Ishikawa (cell line): ENCODE data around the gene FERD3L.

Experiments
- CEBPB ChIP-seq: IDR thresholded peaks from 2 replicates; pipeline ENCODE4 v1.6.1; 2012
- CREB1 ChIP-seq: IDR thresholded peaks from 2 replicates; pipeline ENCODE4 v1.6.1; 2012; ENCODE audit warnings: low read depth
- EGR1 ChIP-seq: IDR thresholded peaks from 2 replicates; pipeline ENCODE4 v1.6.1; 2012
- EP300 ChIP-seq: IDR thresholded peaks from 2 replicates; pipeline ENCODE4 v1.6.1; 2012; ENCODE audit warnings: borderline replicate concordance
- FOXM1 ChIP-seq: IDR thresholded peaks from 2 replicates; pipeline ENCODE4 v1.6.1; 2012; ENCODE audit warnings: low read depth, borderline replicate concordance
- NFIC ChIP-seq: IDR thresholded peaks from 2 replicates; pipeline ENCODE4 v1.6.1; 2012
- RAD21 ChIP-seq: IDR thresholded peaks from 2 replicates; pipeline ENCODE4 v1.6.1; 2012; ENCODE audit warnings: low read depth
- TAF1 ChIP-seq: IDR thresholded peaks from 2 replicates; pipeline ENCODE4 v1.6.1; 2012; ENCODE audit warnings: low read depth, mild to moderate bottlenecking
- TCF12 ChIP-seq: IDR thresholded peaks from 2 replicates; pipeline ENCODE4 v1.6.1; 2012; ENCODE audit warnings: low read depth
- TEAD4 ChIP-seq: IDR thresholded peaks from 2 replicates; pipeline ENCODE4 v1.6.1; 2012
- YY1 ChIP-seq: IDR thresholded peaks from 2 replicates; pipeline ENCODE4 v1.6.1; 2012; ENCODE audit warnings: low read depth
- ZBTB7A ChIP-seq: IDR thresholded peaks from 2 replicates; pipeline ENCODE4 v1.6.1; 2012; ENCODE audit warnings: low read depth
- TF ChIP-seq, protein P1 (sequence below): IDR thresholded peaks from 2 replicates; pipeline ENCODE4 v1.6.1; 2012
- TF ChIP-seq, protein P2 (sequence below): IDR thresholded peaks from 2 replicates; pipeline ENCODE4 v1.6.1; 2012; ENCODE audit warnings: low read depth, mild to moderate bottlenecking
- TF ChIP-seq, protein P3 (sequence below): IDR thresholded peaks from 2 replicates; pipeline ENCODE4 v1.6.1; 2012

Gene FERD3L

DNA sequence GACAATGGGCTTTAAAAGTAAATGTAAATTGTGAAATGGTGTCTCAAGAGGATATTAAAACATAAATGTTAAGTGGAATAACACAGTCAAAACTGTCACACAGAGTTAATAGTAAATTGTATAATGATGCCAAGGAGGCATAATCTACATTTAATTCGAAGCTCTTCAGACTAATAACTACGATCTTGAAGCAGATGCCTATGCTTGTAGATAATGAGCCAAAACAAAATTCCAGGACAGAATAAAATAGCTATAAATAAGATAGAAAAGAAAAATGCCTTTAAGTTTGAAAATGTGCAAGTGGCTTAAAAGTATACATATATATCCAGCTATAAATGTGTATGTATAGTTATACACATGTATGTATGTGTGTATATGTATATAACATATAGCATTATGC lies 45.3 kb downstream of the FERD3L start:
- TF ChIP-seq EGR1 = no peak
- no peak for TF ChIP-seq ZBTB7A
- TF ChIP-seq FOXM1 = no peak
- TF ChIP-seq, protein P1, sequence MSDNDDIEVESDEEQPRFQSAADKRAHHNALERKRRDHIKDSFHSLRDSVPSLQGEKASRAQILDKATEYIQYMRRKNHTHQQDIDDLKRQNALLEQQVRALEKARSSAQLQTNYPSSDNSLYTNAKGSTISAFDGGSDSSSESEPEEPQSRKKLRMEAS = no peak
- TF ChIP-seq EP300 = no peak
- TF ChIP-seq, protein P2, sequence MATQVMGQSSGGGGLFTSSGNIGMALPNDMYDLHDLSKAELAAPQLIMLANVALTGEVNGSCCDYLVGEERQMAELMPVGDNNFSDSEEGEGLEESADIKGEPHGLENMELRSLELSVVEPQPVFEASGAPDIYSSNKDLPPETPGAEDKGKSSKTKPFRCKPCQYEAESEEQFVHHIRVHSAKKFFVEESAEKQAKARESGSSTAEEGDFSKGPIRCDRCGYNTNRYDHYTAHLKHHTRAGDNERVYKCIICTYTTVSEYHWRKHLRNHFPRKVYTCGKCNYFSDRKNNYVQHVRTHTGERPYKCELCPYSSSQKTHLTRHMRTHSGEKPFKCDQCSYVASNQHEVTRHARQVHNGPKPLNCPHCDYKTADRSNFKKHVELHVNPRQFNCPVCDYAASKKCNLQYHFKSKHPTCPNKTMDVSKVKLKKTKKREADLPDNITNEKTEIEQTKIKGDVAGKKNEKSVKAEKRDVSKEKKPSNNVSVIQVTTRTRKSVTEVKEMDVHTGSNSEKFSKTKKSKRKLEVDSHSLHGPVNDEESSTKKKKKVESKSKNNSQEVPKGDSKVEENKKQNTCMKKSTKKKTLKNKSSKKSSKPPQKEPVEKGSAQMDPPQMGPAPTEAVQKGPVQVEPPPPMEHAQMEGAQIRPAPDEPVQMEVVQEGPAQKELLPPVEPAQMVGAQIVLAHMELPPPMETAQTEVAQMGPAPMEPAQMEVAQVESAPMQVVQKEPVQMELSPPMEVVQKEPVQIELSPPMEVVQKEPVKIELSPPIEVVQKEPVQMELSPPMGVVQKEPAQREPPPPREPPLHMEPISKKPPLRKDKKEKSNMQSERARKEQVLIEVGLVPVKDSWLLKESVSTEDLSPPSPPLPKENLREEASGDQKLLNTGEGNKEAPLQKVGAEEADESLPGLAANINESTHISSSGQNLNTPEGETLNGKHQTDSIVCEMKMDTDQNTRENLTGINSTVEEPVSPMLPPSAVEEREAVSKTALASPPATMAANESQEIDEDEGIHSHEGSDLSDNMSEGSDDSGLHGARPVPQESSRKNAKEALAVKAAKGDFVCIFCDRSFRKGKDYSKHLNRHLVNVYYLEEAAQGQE = no peak
- TF ChIP-seq YY1 = no peak
- TF ChIP-seq CREB1 = no peak
- TF ChIP-seq RAD21 = no peak
- TF ChIP-seq TAF1 = no peak
- TF ChIP-seq NFIC = no peak
- TF ChIP-seq, protein P3, sequence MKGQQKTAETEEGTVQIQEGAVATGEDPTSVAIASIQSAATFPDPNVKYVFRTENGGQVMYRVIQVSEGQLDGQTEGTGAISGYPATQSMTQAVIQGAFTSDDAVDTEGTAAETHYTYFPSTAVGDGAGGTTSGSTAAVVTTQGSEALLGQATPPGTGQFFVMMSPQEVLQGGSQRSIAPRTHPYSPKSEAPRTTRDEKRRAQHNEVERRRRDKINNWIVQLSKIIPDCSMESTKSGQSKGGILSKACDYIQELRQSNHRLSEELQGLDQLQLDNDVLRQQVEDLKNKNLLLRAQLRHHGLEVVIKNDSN = no peak
- no peak for TF ChIP-seq TCF12
- no peak for TF ChIP-seq CEBPB
- TF ChIP-seq TEAD4 = no peak

DNA sequence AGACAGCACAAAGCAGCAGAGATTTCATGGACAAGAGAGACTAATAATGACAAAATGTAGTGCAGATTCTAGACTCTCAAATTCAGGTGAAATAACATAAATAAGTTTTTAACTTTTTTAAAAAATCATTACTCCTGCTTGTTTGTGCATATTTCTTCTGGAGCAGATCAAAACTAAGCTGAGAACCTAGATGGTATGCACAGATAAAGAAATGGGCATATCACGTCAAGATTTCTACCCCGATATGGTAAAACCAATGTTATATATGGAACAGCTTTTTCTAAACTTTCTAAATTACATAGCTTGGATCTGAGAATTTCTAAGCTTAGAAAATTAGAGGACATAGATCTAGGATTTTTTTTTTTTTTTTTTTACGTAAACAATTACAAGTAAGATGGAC lies 46.0 kb downstream of the FERD3L start:
- TF ChIP-seq TEAD4 (no peak), NFIC (no peak), YY1 (no peak), ZBTB7A (no peak), TCF12 (no peak), EP300 (no peak), CREB1 (no peak), CEBPB (no peak), TAF1 (no peak), FOXM1 (no peak), EGR1 (no peak), RAD21 (no peak)
- TF ChIP-seq, protein P2 = no peak
- TF ChIP-seq, protein P1 = no peak
- TF ChIP-seq, protein P3 = no peak

DNA sequence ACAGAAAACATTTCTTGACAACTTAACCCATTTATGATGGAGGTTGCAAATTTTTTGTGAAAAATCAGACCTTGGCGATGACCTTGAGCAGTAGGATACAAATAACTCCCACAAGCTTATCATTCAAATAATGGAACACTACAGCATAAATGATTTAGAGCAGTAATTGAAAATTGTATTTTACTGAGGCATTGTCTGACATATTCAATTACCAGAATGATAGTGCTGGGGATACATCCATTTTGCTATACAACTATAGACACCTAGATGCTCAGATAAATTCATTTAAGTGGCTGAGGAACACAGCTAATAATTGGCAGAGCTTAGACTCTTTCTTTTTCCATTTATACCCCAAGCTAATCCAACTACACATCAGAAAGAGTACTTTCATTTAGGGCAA lies 46.7 kb downstream of the FERD3L start:
- TF ChIP-seq EGR1 = no peak

DNA sequence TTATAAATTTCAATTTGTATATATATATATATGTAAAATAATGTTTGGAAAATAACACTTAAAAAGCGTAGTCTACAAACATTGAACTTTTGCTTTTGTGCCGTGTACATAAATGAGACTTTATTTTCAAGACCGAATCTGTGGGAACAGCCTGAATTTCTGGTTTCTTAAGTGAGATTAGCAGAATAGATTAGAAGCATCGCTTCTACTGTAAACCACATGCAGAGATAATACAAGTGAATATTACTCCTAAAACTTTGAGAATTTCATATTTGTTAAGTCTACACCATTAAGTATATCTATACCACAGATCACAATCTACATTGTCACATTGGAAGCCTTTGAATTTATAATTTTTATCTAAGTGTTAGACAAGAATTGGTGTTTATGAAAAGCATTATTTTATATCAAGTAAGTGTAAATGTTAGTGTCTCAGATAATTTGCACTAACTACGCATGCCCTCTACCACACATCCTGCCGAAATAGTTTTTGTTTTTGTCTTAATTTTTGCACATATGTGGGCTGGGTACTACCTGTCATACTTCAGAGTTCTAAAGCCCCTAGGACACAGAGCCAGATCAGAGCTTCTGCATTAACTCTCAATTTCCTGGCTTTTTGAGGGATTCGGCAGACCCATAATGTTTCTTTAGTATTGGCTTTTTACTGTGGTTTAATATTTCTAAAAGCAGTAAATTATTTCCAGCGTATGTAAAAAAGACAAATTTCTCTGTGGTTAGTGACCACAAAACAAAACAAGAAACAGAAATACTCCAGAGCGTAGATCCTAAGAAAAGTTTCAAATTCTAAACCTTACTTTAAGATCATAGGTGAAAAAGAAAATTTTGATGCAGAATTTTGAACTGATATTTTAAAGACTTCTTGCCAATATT lies 47.8 kb downstream of the FERD3L start:
- TF ChIP-seq EGR1 (no peak), CREB1 (no peak), EP300 (no peak), TCF12 (no peak)
- TF ChIP-seq, protein P2 = no peak
- TF ChIP-seq, protein P1 = no peak
